ENCODE results near the gene KRTAP16-1.
A peak's percentile ranks its signal among the peaks of the same experiment; 100 is the strongest.

Gene KRTAP16-1

GRCh38 chr17:41322094-41322902 lies 13.2 kb upstream of the KRTAP16-1 start:
- DNase-seq (ENCODE audit: extremely low read depth, low read depth), result peak; percentile 44
- TF ChIP-seq, protein P1, sequence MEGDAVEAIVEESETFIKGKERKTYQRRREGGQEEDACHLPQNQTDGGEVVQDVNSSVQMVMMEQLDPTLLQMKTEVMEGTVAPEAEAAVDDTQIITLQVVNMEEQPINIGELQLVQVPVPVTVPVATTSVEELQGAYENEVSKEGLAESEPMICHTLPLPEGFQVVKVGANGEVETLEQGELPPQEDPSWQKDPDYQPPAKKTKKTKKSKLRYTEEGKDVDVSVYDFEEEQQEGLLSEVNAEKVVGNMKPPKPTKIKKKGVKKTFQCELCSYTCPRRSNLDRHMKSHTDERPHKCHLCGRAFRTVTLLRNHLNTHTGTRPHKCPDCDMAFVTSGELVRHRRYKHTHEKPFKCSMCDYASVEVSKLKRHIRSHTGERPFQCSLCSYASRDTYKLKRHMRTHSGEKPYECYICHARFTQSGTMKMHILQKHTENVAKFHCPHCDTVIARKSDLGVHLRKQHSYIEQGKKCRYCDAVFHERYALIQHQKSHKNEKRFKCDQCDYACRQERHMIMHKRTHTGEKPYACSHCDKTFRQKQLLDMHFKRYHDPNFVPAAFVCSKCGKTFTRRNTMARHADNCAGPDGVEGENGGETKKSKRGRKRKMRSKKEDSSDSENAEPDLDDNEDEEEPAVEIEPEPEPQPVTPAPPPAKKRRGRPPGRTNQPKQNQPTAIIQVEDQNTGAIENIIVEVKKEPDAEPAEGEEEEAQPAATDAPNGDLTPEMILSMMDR (IDR thresholded peaks at IDR 0.05; ENCODE audit: low read depth, low read length), result peak; percentile 90

DNA sequence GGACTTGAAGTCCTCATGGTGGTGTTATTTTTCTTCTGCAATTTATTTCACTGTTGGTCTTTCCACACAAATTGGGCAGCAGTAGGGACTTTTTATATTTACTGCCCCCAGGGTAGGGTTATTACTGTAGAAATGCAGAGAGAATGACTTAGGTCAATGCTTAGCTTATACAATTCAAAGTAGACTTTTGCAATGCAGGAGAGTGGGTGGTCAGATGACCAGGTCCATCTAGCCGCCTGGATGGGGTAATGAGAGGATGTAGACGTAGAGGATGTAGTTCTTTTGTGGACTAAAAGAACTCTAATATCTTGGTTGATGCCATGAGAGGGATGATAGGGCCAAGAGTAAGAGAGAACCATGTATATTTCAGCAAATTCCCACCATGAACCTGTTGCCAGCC lies 9.1 kb upstream of the KRTAP16-1 start:
- no peak for DNase-seq (ENCODE audit: extremely low read depth, low read depth)
- TF ChIP-seq, protein P1 (IDR thresholded peaks at IDR 0.05; ENCODE audit: low read depth, low read length), result no peak

DNA sequence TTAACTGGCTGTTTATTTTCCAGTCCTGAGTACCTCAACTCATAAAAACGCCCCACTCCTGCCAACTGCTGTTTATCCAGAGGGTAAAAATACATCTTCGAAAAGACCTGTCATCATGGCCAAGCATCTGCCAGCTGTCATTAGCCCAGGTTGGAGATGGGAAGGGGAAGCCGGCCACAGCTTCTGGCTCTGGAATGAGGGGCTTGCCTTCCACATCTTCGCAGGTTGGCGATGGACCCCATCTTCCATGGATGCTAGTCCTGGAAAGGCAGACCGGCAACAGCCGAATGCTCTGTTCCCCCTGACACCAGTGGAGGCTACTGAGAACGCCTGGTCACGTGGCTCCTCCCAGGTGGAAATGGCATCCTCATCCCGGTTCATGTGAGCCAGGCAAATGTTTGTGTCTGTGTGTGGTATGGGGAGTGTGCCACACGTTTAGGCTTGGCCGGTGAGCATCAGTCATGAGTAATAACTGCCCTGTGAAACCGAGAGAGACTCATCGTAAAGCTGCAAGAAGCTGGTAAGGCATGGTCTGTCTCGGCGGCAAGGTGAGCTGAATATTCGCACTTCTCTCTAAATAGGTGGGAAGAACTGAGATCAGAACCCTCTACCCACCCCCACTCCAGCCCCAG lies 6.8 kb upstream of the KRTAP16-1 start:
- TF ChIP-seq, protein P1 (IDR thresholded peaks at IDR 0.05; ENCODE audit: low read depth, low read length), result no peak
- DNase-seq (ENCODE audit: extremely low read depth, low read depth), result no peak

DNA sequence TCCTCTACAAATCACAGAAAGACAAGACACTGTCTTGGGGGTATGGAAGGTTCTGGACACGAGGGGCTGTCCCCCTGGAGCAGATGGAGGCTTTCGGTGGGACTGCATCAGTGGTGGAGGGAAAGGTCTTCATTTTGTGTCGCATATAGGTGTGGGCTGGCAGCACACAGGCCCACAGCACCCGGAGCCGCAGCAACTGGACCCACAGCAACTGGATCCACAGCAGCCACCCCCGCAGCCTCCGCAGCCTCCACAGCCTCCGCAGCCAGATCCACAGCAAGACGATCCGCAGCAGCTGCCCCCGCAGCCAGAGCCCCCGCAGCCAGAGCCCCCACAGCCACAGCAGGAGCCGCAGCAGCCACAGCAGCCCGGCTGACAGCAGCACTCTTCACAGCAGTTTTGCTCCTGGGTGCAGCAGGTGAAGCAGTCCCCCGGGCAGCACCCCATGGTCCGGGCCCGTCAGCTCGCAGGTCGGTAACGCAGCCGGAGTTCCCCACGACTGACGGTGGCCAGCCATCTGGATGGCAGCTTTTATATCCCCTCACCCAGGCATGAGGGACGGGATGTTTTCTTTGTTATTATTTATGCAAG lies 6.2 kb upstream of the KRTAP16-1 start, which contains the start of gene KRTAP17-1:
Gene KRTAP17-1, minus strand, starts transcription at position 507 of the 591 bp plus-strand sequence. Its CDS starts 60 bp downstream, at position 447.
- TF ChIP-seq, protein P1 (IDR thresholded peaks at IDR 0.05; ENCODE audit: low read depth, low read length), result no peak
- DNase-seq (ENCODE audit: extremely low read depth, low read depth), result no peak

DNA sequence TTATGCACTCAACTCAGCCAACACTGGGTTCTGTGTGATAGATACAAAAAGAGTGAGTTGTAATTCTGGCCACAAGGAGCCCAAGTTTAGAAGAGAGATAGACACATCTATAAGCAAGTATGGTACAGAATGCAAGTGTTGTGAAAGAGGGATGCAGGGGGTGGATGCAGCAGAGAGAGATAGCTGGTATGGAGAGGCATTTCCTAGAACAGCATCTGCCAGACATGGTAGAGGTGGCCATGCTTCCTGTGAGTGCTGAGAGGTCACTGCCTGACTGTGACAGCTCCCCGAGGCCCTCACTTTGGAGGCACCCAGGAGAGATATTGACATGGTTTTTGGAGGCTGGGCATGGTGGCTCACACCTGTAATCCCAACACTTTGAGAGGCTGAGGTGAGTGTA lies 2.0 kb upstream of the KRTAP16-1 start:
- no peak for DNase-seq (ENCODE audit: extremely low read depth, low read depth)
- TF ChIP-seq, protein P1 (IDR thresholded peaks at IDR 0.05; ENCODE audit: low read depth, low read length), result no peak

- DNase-seq (ENCODE audit: extremely low read depth, low read depth), result no peak
- TF ChIP-seq, protein P1 (IDR thresholded peaks at IDR 0.05; ENCODE audit: low read depth, low read length), result no peak
These were observed 725 bp downstream of the KRTAP16-1 start for GRCh38 chr17:41308251-41308917.

All from AG09319 (cell line).